ENCODE results near the gene IGF2R.
"Not testable (repeated sequence)": the region's sequence is repeated elsewhere in the genome, so short reads cannot be mapped to it uniquely, and the experiment has no call there.

Gene IGF2R

DNA sequence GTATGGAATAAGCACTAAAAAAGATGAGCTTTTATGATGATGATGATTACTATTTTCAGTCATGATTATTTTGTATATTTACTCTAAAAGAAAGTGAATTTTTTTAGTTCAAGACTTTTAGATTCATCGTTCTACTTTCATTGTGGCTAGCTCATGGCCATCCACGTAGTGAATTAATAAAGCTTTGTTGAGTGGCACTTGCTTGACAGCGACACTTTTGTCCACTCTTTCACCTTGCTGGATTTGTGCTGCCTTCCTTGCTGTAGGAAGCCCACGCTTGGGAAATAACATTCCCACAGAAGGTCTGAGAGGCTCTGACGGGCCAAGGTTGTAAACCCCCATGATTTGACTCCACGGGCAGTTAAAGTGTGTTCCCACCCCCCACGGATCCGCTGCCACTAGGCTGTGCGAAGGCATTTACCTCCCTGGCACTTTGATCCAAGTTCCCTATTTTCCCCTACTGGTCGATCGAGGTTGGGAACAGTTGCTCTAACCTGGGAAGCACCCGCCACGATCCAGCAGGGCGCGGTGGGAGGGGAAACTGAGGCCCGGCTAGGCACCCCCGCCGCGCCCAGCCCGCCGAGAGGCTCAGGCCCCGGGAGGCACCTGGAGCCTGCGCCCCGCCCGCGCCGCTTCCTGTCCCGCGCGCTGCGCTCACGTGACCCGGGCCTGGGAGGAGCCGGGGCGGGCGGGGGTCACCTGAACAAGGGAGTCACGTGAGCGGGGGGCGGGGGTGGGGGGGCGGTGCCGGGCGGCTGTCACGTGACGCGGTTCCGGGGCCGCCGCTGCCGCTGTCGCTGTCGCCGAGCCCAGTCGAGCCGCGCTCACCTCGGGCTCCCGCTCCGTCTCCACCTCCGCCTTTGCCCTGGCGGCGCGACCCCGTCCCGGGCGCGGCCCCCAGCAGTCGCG, at the start of gene IGF2R:
Gene IGF2R (plus strand): TSS at position 788 of the 909 bp plus-strand sequence. CDS start 165 bp downstream, outside the sequence.
- FAIRE-seq = no peak
- DNase-seq (ENCODE audit: low spot score) = peak; percentile 63

GRCh38 chr6:159919800-159920199, 49.1 kb upstream of the IGF2R start:
- DNase-seq (ENCODE audit: low spot score) (no peak), FAIRE-seq (no peak)

GRCh38 chr6:159924150-159924549, 44.7 kb upstream of the IGF2R start:
- not testable (repeated sequence) for DNase-seq (ENCODE audit: low spot score); FAIRE-seq

DNA sequence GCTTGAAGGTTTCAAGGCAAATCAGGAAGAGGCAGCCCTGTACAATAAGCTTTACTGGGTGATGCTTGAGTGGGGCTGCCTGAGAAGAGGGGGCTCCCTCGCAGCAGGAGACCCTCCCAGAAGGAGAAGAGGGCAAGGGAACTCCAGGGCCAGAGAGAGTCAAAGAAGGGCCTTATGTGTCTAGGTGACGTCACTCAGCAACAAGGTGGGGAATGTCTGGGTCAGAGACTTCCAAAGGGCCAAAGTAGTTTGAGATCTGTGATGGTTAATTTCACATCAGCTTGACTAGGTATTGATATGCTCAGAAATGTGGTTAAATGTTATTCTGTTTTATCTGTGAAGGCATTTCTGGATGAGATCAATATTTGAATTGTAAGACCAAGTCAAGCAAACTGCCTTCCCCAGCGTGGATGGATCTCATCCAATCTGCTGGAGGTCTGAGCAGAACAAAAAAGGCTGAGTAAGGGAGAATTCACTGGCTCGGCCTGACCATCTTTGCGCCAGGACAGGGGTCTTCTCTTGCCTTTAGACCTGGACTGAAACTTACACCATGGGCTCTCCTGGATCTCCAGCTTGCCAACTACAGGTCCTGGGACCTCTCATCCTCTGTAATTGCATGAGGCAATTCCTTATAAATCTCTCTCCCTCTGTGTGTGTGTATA, 42.2 kb upstream of the IGF2R start:
- DNase-seq (ENCODE audit: low spot score) = no peak
- FAIRE-seq = no peak

- DNase-seq (ENCODE audit: low spot score) = peak; percentile 12
- no peak for FAIRE-seq
These were observed 39.1 kb upstream of the IGF2R start for GRCh38 chr6:159929819-159930218.

GRCh38 chr6:159931112-159931511, 37.8 kb upstream of the IGF2R start:
- DNase-seq (ENCODE audit: low spot score) (no peak), FAIRE-seq (no peak)

DNA sequence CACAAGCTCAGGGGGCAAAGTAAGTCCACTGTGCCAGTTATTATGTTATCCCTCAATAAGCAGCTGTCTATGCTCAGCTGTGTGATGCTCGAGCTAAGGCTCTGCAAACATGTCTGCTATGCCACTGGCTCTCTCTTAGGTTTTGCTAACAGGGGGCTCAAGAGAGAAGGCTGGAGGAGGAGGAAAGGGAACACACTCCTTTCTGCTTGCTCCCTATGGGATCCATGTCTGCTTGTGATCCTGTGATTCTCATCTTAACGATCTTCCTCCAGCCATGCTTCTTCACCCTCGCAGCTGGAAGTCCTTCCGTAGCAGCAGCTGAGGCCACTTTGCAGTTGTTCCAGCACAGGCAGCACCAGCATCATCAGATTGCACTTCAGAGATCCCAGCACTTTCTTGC, 37.0 kb upstream of the IGF2R start:
- DNase-seq (ENCODE audit: low spot score) = no peak
- FAIRE-seq = no peak

- DNase-seq (ENCODE audit: low spot score) (no peak), FAIRE-seq (no peak)
These were observed 35.8 kb upstream of the IGF2R start for GRCh38 chr6:159933077-159933476.

DNA sequence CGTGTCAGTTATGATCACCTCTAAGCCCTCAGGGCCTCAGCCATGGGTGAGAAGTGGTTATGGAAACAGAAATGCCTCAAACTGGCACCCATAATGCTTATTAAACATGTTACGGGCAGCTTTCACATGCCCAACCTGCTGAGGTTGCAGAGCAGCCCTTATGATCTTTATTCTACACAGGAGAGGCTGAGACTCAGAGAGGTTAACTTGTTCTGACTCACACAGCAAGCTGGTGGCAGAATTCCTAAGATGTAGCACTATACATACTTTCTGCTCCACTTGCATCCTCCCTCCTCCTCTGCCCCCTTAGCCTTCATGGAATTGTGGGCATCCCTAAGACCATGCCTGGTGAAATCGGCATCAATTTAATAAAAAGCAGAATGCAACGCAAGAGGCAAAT, 34.7 kb upstream of the IGF2R start:
- no peak for FAIRE-seq
- no peak for DNase-seq (ENCODE audit: low spot score)

GRCh38 chr6:159935065-159935464, 33.8 kb upstream of the IGF2R start:
- FAIRE-seq (no peak), DNase-seq (ENCODE audit: low spot score) (no peak)

DNA sequence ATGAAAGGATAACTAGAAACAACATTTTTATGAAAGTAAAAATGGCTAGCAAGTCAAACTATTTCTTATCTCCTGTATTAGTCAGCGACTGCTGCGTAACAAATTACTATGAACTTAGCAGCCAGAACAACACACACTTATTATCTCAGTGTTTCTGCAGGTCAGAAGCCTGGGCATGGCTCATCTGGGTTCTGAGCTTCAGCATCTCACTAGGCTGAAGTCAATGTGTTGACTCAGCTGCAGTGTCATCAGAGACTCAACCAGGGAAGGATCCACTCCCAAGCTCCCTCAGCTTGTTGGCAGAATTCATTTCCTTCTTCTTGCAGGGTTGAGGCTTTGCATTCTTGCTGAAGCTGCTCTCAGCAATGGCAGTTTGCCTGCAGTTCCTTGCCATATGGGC, 33.2 kb upstream of the IGF2R start:
- no peak for DNase-seq (ENCODE audit: low spot score)

DNA sequence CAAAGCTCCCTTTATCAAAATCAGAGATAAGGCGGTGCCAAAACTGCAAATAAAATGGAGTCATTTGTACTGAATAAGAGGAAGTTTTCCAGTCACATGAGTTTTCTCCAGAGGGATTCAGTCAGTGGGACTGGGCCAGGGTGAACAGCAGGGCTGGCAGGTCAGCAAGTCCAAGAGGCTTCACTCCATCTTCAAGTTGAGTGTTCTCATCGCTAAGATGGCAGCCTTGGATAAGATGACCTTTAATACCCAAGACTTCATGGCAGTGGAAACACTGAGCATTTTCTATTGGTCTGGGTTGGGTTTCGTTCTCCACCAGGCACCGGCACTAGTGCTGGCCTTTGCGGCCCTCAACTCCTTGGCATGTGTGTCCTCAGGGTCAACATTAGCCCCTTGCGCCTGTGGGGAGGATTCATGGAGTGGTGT, 29.3 kb upstream of the IGF2R start:
- DNase-seq (ENCODE audit: low spot score) (no peak), FAIRE-seq (no peak)

More for the DNA sequence above, 33.2 kb upstream of the IGF2R start:
- no peak for FAIRE-seq

DNA sequence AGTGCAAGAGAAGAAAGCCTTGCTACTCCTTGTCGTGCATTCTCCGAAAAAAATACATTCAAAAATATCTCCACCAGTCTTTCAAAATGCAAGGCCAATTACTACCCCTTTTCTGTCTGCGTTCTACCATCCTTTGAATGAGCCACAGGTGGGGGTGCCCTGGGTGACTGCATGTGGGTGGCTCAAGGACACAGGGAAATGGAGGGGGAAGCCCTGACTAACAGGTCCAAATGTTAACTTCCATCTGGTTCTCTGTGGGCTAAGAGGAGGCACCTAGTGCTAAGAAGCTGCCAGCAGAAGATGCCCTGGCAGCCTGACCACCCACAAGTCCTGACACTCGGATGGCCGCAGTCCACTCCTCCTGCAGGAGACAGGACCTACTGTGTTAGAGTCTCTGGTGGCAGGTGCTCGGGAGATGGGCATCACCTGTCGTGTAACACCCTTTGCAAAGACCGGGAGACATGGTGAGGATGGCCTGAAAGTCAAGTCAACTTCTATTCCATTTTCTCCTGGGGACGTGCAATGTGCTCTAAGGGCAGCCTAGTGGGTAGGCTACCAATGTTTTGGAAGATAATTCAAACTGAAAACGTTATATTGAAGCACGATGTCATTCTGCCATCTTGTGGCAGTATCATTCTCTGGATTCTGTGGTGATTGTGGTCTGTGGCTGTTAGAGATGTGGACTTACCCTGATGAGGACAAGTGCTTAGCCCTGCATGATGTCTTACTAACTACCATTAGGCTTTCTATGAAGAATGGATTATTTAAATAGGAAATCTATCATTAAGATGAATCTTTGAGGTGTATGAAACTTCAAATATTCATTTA, 27.4 kb upstream of the IGF2R start:
- no peak for FAIRE-seq

GRCh38 chr6:159943101-159943632, 25.7 kb upstream of the IGF2R start:
- DNase-seq (ENCODE audit: low spot score) (no peak), FAIRE-seq (no peak)

More for the DNA sequence above, 27.4 kb upstream of the IGF2R start:
- peak; percentile 8 for DNase-seq (ENCODE audit: low spot score)

GRCh38 chr6:159943968-159944598, 24.8 kb upstream of the IGF2R start:
- FAIRE-seq = no peak
- no peak for DNase-seq (ENCODE audit: low spot score)

DNA sequence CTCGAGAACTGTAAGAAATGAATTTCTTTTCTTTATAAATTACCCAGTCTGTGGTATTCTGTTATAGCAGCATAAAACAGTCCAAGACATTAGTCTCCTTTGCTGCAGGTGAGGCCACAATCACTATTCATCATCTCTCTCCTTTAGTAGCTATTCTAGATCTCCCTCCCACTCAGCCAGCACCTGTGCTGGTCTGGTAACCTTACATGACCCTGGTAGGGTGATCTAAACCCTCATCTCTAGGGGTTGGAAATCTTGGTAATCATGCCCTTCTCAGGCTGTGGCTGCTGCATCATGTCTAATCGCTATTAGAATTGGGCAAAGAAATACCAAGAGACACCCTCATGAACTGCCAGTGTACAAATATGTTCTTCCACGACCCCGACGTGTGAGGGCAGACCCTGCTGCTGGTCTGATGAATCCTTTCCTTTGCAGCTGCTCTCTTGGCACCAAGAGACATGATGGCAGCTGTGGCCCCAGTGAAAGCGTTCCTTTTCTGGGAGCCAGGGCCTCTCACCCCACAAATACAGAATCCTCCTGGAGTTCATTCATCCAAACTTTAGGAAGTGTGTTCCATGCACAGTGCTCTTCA, 23.0 kb upstream of the IGF2R start:
- DNase-seq (ENCODE audit: low spot score) (no peak), FAIRE-seq (no peak)

- no peak for FAIRE-seq
These were observed 22.0 kb upstream of the IGF2R start for GRCh38 chr6:159946912-159947311.

GRCh38 chr6:159948199-159948598, 20.7 kb upstream of the IGF2R start:
- FAIRE-seq (no peak), DNase-seq (ENCODE audit: low spot score) (no peak)

More at GRCh38 chr6:159946912-159947311, 22.0 kb upstream of the IGF2R start:
- DNase-seq (ENCODE audit: low spot score) = no peak

DNA sequence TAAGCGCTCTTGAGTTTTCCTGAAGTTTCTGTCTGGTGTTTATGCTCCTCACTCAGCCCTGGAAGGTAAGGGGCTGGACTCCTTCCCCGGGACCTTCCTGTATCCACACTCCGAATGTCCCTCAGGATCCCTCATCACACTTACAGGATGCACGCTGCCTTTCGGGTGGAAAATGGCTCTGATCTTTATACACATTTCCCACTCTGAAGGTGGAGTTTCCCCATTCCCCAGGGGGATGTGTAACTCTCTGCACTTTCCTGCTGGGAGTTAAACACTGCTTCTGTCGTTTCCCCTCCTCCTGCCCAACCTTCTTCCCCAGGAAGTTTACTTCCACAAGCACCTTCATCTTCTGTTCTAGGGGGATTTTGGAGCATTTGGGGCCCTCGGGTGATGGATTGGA, 17.1 kb upstream of the IGF2R start:
- no peak for FAIRE-seq
- no peak for DNase-seq (ENCODE audit: low spot score)

DNA sequence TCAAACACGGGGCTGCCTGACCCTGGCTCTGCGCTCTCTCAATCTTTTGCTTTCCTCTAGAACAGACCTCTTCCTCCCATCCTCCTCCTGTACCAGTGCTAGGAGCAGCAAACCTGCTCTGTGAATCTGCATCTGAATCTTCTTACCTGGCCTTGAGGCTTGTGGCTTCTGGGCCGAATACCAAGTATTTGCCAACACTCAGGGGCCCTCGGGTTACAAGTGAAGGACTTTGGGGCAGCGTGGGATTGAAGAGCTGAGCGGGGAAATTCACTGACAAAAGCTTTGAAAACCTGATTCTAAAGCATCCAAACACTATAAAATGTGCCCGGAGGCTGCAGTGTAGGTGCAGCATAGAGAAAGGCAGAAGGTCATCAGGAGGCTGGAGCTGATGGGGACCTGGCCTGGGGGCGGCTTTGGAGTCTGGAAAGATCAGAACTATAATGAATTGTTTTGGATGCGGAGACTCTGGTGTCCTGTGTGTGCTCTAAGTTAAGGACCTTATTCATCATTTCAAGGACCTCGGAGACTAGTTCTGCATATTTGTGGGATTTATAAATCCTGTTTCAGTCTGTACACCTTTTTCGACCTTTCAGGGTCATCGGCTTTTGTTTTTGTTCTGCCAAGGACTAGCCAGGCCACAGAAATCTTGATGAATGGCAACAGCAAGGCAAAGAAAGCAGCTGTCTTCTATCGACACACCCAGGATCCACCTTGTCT, 16.4 kb upstream of the IGF2R start:
- FAIRE-seq = no peak

More for the DNA sequence above, 16.4 kb upstream of the IGF2R start:
- DNase-seq (ENCODE audit: low spot score) = no peak
